GM10248 (cell line): ENCODE measurements around the gene CELF4.

ENCODE experiments used
- CTCF ChIA-PET: fragments of 300-600 bp; sonication (Branson Sonifier 250); formaldehyde crosslinking; extraction: SDS; loops from one replicate; lab custom pipeline; 2021; ENCODE audit warnings: antibody characterized with exemption; lab: Yijun Ruan, JAX
- POLR2A ChIA-PET: fragments of 350-650 bp; sonication (Branson Sonifier 250); formaldehyde crosslinking; extraction: SDS; loops from one replicate; lab custom pipeline; 2020; ENCODE audit warnings: antibody characterized with exemption; lab: Yijun Ruan, JAX
- DNase-seq: peaks from one replicate; pipeline ENCODE4 v3.0.0; 2012; ENCODE audit errors: extremely low spot score
- TF ChIP-seq, protein P1 (sequence below): IDR thresholded peaks from 2 replicates; pipeline ENCODE4 v1.5.1; 2012; ENCODE audit warnings: mild to moderate bottlenecking, low read depth; ENCODE audit errors: extremely low read depth, missing control alignments, control extremely low read depth

CELF4 gene

GRCh38 chr18:37584952-37585695 is 19.5 kb upstream of the CELF4 start:
- CTCF ChIA-PET: interaction anchor here (1.6 kb wide), 1 partner anchor 10 kb away, joined by 3 read pairs; no protein-coding TSS in a partner anchor
- POLR2A ChIA-PET: no interaction called here
- DNase-seq: no peak
- TF ChIP-seq, protein P1, sequence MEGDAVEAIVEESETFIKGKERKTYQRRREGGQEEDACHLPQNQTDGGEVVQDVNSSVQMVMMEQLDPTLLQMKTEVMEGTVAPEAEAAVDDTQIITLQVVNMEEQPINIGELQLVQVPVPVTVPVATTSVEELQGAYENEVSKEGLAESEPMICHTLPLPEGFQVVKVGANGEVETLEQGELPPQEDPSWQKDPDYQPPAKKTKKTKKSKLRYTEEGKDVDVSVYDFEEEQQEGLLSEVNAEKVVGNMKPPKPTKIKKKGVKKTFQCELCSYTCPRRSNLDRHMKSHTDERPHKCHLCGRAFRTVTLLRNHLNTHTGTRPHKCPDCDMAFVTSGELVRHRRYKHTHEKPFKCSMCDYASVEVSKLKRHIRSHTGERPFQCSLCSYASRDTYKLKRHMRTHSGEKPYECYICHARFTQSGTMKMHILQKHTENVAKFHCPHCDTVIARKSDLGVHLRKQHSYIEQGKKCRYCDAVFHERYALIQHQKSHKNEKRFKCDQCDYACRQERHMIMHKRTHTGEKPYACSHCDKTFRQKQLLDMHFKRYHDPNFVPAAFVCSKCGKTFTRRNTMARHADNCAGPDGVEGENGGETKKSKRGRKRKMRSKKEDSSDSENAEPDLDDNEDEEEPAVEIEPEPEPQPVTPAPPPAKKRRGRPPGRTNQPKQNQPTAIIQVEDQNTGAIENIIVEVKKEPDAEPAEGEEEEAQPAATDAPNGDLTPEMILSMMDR: no peak

DNA sequence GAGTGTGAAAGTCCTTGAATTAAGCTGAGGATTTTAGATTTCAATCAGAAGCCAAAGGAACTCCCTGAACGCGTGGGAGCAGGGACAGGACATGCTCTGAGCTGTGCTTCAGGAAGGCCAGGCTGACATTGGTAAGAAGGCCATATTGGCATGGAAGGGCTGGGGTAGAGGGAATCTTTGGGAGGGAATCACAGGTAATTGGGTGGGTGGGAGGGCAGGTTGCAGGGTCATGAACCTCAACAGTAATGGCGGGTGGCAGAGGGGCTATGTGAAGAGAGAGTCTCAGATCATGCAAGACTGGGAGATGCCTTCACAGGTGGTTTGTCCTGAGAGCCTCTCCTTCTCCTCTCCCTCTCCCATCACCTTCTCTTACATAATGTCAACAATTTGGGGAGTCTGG is 18.6 kb upstream of the CELF4 start:
- DNase-seq: no peak
- TF ChIP-seq, protein P1: no peak
- POLR2A ChIA-PET: no interaction called here
- CTCF ChIA-PET: interaction anchor here (1.0 kb wide), 1 partner anchor 8 kb away, joined by 3 read pairs; no protein-coding TSS in a partner anchor

DNA sequence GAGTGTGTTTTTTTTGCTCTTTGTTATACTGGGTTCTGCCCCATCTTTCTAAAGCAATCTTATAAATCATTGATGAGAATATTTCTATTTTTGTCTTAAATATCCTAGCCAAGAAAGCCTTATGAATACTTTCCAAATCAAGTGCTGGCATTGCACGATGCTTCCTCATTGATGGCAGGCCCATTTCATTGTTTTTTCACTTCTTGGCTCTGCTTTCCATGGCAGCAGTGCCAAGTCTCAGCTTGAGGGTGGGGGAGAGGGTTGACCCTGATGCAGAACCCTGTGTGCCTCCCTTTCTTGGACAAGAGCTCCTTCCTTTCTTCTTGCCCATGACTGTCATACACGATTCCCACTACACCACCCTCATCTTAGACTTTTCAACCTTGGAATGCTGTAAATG is 16.7 kb upstream of the CELF4 start:
- ChIA-PET CTCF (interaction anchor here (0.9 kb wide), 1 partner anchor 8 kb away, joined by 4 read pairs; no protein-coding TSS in a partner anchor), POLR2A (no interaction called here)
- no peak for DNase-seq
- TF ChIP-seq, protein P1: no peak

DNA sequence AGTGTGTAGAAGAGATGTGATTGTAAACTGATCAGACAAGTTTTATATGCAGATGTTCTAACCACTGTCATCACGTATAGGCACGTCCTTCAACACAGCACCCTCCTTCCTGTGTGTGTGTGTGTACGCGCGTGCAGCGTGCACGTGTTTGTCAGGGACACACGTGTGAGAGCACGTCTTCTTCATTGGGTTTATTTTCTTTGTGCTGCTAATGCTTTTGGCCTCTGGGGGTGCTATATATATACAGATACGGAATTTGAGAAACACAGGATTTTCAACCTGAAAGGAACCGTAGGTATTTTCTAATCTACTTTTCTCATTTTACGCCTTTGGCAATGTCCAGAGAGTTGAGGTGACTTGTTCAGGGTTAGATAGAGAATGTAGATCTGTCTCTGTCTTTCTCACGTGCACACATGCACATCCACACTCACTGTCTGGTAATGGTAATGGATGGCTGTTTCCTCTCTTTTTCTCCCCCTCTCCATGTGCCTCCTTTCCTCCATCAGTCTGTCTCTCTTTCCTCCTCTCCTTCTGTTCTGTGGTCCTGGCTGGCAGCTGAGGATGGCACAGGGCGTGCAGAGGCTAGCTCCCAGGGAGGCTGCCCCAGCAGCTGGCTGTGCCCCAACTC is 13.4 kb upstream of the CELF4 start:
- TF ChIP-seq, protein P1: peak; percentile 28
- POLR2A ChIA-PET: no interaction called here
- DNase-seq: peak; percentile 30

GRCh38 chr18:37578182-37578678 is 12.6 kb upstream of the CELF4 start:
- CTCF ChIA-PET: interaction anchor here (1.7 kb wide), 1 partner anchor 14 kb away, joined by 3 read pairs; no protein-coding TSS in a partner anchor
- TF ChIP-seq, protein P1: no peak
- DNase-seq: no peak
- POLR2A ChIA-PET: no interaction called here

More for the DNA sequence above, 13.4 kb upstream of the CELF4 start:
- CTCF ChIA-PET: interaction anchor here (1.7 kb wide), 1 partner anchor 13 kb away, joined by 3 read pairs; no protein-coding TSS in a partner anchor

DNA sequence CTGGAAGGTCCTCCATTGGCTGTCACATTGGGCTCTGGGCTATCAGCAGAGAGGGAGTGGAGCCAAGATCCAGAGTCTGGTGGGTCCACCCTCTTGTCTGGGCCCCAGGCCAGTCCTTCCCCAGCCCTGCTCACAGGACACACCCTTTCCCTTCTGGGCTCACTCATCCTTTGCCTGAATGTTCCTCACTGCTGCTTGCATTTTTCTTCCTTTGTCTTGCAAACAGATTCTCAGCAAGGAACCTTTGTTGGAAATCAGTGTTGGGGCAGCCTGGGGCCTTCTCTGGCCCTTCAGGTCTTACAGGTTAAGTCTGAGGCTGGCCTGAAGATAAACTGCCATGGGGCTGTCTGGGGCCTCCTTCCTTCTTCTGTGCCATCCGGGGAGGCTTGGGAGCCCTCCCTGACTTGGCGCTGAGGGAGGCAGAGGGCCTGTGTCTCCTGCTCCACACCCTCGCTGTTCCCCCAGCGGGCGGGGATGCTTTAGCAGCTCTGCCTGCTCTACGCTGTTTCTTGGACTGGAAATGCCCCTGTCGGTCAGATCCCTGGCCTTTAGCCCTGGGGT is 11.5 kb upstream of the CELF4 start:
- POLR2A ChIA-PET: no interaction called here
- CTCF ChIA-PET: interaction anchor here (1.7 kb wide), 1 partner anchor 15 kb away, joined by 3 read pairs; no protein-coding TSS in a partner anchor

More for the DNA sequence above, 11.5 kb upstream of the CELF4 start:
- no peak for DNase-seq
- TF ChIP-seq, protein P1: no peak
